Keratinocyte (primary cell): ENCODE data around the gene PTPRN2.

Source experiments
- CTCF ChIP-seq, 3 experiments: IDR thresholded peaks in 1 of 3; conservative IDR thresholded peaks in 1 of 3; optimal IDR thresholded peaks in 1 of 3; 2 replicates in 2 of 3; 3 replicates in 1 of 3; pipeline versions ENCODE3 to v1.5.1; 2011; ENCODE audit warnings: low read length in 3 of 3, mild to moderate bottlenecking in 3 of 3, moderate library complexity in 2 of 3, control low read depth in 1 of 3, inconsistent platforms in 1 of 3; ENCODE audit not compliant: insufficient read depth in 2 of 3; ENCODE audit errors: extremely low read depth in 1 of 3
- EZH2 ChIP-seq: IDR thresholded peaks from one replicate; pipeline ENCODE4 v1.6.1; 2012; ENCODE audit warnings: inconsistent platforms, mild to moderate bottlenecking, low read length, moderate library complexity

- TF ChIP-seq CTCF (optimal IDR thresholded peaks at IDR 0.05 in 1 of 3, IDR thresholded peaks at IDR 0.05 in 1 of 3, conservative IDR thresholded peaks at IDR 0.05 in 1 of 3; ENCODE audit: extremely low read depth in 1 of 3, insufficient read depth in 2 of 3, low read length in 3 of 3) (no peak), EZH2 (no peak)
Measured at GRCh38 chr7:157964016-157964415, 623.6 kb downstream of the PTPRN2 start.
